ENCODE data around the gene C17orf75.

C17orf75 gene

DNA sequence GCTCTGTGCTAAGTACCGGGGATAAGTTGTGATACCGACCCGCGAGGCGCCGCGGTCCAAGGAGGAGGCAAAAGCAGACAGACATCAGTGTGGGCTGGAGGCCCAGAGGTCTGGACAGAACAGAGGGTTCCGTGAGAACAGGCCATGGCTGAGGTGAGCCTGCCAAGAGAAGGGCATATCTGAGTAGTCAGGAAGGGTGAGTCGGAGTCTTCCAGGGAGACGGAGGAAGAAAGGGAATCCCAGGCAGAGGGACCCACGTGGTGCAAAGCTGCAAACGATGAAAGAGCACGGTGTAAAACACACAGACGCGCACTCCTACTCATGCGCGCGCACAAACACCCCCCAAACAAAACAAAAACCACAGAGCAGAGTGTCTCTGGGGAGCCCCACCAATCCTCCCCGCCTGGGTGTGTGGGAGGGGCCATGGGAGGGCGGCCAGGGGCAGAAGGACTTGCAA lies 58.2 kb downstream of the C17orf75 start:
- peaks cover 3% of the 10 kb centered on the region for H3K27me3 ChIP-seq (ENCODE audit: insufficient read depth, poor library complexity, severe bottlenecking)
- no peak overlapping the region for H3K27ac ChIP-seq (replicated peaks)

DNA sequence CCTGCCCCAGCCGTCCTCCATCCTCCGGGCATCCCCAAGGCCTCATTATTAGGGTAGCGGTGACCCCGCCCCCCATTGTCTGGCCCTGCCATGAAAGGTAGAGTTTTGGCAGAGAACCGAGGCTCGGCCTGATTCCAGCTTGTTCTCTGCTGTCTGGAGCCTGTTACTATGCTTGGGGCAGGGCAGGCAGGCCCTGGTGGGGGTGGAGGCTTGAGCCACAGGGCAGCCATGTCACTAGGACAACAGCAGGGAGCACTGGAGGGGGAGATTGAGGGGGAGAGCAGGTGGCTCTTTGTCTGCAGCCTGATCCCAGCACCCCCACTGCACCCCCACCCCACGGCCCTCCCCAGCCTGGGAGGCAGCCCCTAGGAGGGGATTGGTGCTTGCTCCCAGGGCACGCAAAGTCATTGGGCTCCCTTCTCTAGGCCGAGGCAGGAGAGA lies 60.9 kb downstream of the C17orf75 start:
- TF ChIP-seq, protein P1, sequence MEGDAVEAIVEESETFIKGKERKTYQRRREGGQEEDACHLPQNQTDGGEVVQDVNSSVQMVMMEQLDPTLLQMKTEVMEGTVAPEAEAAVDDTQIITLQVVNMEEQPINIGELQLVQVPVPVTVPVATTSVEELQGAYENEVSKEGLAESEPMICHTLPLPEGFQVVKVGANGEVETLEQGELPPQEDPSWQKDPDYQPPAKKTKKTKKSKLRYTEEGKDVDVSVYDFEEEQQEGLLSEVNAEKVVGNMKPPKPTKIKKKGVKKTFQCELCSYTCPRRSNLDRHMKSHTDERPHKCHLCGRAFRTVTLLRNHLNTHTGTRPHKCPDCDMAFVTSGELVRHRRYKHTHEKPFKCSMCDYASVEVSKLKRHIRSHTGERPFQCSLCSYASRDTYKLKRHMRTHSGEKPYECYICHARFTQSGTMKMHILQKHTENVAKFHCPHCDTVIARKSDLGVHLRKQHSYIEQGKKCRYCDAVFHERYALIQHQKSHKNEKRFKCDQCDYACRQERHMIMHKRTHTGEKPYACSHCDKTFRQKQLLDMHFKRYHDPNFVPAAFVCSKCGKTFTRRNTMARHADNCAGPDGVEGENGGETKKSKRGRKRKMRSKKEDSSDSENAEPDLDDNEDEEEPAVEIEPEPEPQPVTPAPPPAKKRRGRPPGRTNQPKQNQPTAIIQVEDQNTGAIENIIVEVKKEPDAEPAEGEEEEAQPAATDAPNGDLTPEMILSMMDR (IDR thresholded peaks at IDR 0.05; ENCODE audit: insufficient read depth, low read length), result no peak
- no peak for TF ChIP-seq SPI1 (IDR thresholded peaks at IDR 0.05; ENCODE audit: borderline replicate concordance, low read depth)
- no peak for TF ChIP-seq GABPA (IDR thresholded peaks at IDR 0.05; ENCODE audit: low read depth)
- TF ChIP-seq, protein P2, sequence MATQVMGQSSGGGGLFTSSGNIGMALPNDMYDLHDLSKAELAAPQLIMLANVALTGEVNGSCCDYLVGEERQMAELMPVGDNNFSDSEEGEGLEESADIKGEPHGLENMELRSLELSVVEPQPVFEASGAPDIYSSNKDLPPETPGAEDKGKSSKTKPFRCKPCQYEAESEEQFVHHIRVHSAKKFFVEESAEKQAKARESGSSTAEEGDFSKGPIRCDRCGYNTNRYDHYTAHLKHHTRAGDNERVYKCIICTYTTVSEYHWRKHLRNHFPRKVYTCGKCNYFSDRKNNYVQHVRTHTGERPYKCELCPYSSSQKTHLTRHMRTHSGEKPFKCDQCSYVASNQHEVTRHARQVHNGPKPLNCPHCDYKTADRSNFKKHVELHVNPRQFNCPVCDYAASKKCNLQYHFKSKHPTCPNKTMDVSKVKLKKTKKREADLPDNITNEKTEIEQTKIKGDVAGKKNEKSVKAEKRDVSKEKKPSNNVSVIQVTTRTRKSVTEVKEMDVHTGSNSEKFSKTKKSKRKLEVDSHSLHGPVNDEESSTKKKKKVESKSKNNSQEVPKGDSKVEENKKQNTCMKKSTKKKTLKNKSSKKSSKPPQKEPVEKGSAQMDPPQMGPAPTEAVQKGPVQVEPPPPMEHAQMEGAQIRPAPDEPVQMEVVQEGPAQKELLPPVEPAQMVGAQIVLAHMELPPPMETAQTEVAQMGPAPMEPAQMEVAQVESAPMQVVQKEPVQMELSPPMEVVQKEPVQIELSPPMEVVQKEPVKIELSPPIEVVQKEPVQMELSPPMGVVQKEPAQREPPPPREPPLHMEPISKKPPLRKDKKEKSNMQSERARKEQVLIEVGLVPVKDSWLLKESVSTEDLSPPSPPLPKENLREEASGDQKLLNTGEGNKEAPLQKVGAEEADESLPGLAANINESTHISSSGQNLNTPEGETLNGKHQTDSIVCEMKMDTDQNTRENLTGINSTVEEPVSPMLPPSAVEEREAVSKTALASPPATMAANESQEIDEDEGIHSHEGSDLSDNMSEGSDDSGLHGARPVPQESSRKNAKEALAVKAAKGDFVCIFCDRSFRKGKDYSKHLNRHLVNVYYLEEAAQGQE (IDR thresholded peaks at IDR 0.05; ENCODE audit: insufficient replicate concordance, low read depth), result no peak
- TF ChIP-seq POLR2AphosphoS5 (IDR thresholded peaks at IDR 0.05; ENCODE audit: low read depth), result no peak
- DNase-seq (ENCODE audit: low read depth in 1 of 2, low spot score in 1 of 2), result no peak
- Histone ChIP-seq H3K27me3 (ENCODE audit: insufficient read depth, poor library complexity, severe bottlenecking) (peaks cover 3% of the 10 kb centered on the region), H3K4me3 (replicated peaks; ENCODE audit: insufficient read depth, low read length) (no peak overlapping the region), H3K27ac (replicated peaks) (no peak overlapping the region)

More for the DNA sequence above, 58.2 kb downstream of the C17orf75 start:
- no peak overlapping the region for H3K4me3 ChIP-seq (replicated peaks; ENCODE audit: insufficient read depth, low read length)
- TF ChIP-seq SPI1 (IDR thresholded peaks at IDR 0.05; ENCODE audit: borderline replicate concordance, low read depth), result no peak
- TF ChIP-seq, protein P2 (IDR thresholded peaks at IDR 0.05; ENCODE audit: insufficient replicate concordance, low read depth), result no peak
- TF ChIP-seq GABPA (IDR thresholded peaks at IDR 0.05; ENCODE audit: low read depth), result no peak
- no peak for TF ChIP-seq POLR2AphosphoS5 (IDR thresholded peaks at IDR 0.05; ENCODE audit: low read depth)
- TF ChIP-seq, protein P1 (IDR thresholded peaks at IDR 0.05; ENCODE audit: insufficient read depth, low read length), result no peak
- no peak for DNase-seq (ENCODE audit: low read depth in 1 of 2, low spot score in 1 of 2)

DNA sequence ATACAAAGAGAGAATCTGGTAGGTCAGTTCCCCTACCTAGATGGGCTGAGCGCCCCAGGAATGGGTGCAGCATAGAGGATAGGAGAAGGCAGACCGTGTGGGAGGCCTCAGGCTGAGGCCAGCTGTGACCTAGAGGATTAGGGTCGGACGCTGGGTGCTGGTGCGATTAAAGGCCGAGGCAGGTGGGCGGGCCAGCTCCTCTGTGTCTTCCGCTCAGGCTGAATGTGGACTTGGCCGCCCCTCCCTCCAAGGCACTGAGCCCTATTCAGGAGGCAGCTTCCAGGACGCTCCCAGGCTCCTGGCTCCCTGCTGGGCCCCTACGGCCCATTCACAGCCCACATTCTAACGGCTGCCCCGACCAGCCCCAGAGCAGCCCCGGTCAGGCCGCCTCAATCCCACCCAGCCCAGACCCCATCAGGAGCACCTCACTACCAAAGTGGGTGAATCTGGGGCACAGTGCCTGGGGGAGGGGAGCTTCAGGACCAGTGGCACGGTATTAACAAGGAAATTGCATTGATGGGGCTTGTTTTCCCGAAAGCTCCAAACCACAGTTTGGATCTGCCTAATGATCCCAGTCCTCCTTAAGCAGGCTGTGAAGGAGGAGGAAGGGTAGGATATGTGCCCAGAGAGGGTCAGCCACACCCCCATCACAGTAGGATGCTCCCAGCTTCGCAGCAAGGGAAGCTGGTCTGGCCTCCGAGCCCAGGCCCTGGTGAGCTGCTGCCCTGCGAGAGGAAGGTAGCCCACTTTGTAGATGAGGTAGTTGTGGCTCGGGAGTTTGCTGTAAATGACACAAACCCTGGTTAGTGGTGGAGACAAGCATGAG lies 61.9 kb downstream of the C17orf75 start:
- TF ChIP-seq SPI1 (IDR thresholded peaks at IDR 0.05; ENCODE audit: borderline replicate concordance, low read depth) (no peak), GABPA (IDR thresholded peaks at IDR 0.05; ENCODE audit: low read depth) (no peak), POLR2AphosphoS5 (IDR thresholded peaks at IDR 0.05; ENCODE audit: low read depth) (no peak)
- TF ChIP-seq, protein P2 (IDR thresholded peaks at IDR 0.05; ENCODE audit: insufficient replicate concordance, low read depth), result no peak
- TF ChIP-seq, protein P1 (IDR thresholded peaks at IDR 0.05; ENCODE audit: insufficient read depth, low read length), result no peak
- no peak for DNase-seq (ENCODE audit: low read depth in 1 of 2, low spot score in 1 of 2)
- Histone ChIP-seq H3K27me3 (ENCODE audit: insufficient read depth, poor library complexity, severe bottlenecking) (peaks cover 3% of the 10 kb centered on the region), H3K27ac (replicated peaks) (no peak overlapping the region), H3K4me3 (replicated peaks; ENCODE audit: insufficient read depth, low read length) (no peak overlapping the region)

Measured in HL-60 (cell line).